GM18519 (cell line): ENCODE data around the gene HELZ.
"Not testable (repeated sequence)": the region's sequence is repeated elsewhere in the genome, so short reads cannot be mapped to it uniquely, and the experiment has no call there.

ENCODE experiments used
- ATAC-seq: cut with Tn5 transposase; IDR thresholded peaks from one replicate; pipeline ENCODE4 v1.9.1; 2021; ENCODE audit warnings: mild to moderate bottlenecking, moderate library complexity; ENCODE audit not compliant: unreplicated experiment, low FRiP score

Gene HELZ

GRCh38 chr17:67156269-67157199, 88.5 kb downstream of the HELZ start:
- ATAC-seq: no peak

GRCh38 chr17:67152824-67153223, 92.2 kb downstream of the HELZ start:
- no peak for ATAC-seq

GRCh38 chr17:67151717-67152116, 93.3 kb downstream of the HELZ start:
- ATAC-seq: no peak

- ATAC-seq: no peak
Measured at GRCh38 chr17:67150826-67151225, 94.2 kb downstream of the HELZ start.

- ATAC-seq: no peak
Measured at GRCh38 chr17:67148352-67148751, 96.6 kb downstream of the HELZ start.

GRCh38 chr17:67145183-67145805, 99.7 kb downstream of the HELZ start:
- ATAC-seq: no peak

- no peak for ATAC-seq
Measured at GRCh38 chr17:67143318-67143717, 101.7 kb downstream of the HELZ start.

- not testable (repeated sequence) for ATAC-seq
Measured at GRCh38 chr17:67142030-67142429, 103.0 kb downstream of the HELZ start.

GRCh38 chr17:67139784-67140665, 105.0 kb downstream of the HELZ start:
- no peak for ATAC-seq

GRCh38 chr17:67139289-67139688, 105.7 kb downstream of the HELZ start:
- ATAC-seq: no peak

- no peak for ATAC-seq
Measured at GRCh38 chr17:67138392-67138791, 106.6 kb downstream of the HELZ start.

- no peak for ATAC-seq
Measured at GRCh38 chr17:67137860-67138259, 107.1 kb downstream of the HELZ start.

GRCh38 chr17:67137026-67137370, 108.0 kb downstream of the HELZ start:
- no peak for ATAC-seq

- no peak for ATAC-seq
Measured at GRCh38 chr17:67136191-67137025, 108.6 kb downstream of the HELZ start.

GRCh38 chr17:67133161-67133560, 111.8 kb downstream of the HELZ start:
- no peak for ATAC-seq

- ATAC-seq: no peak
Measured at GRCh38 chr17:67132366-67132765, 112.6 kb downstream of the HELZ start.

GRCh38 chr17:67130768-67131167, 114.2 kb downstream of the HELZ start:
- ATAC-seq: no peak

- no peak for ATAC-seq
Measured at GRCh38 chr17:67129283-67129682, 115.7 kb downstream of the HELZ start.

GRCh38 chr17:67128700-67129099, 116.3 kb downstream of the HELZ start:
- ATAC-seq: no peak

- ATAC-seq: no peak
Measured at GRCh38 chr17:67127925-67128324, 117.1 kb downstream of the HELZ start.
